SK-N-SH (cell line): ENCODE results near the gene OCSTAMP.

ENCODE experiments used
- CTCF ChIP-seq: fragments of 200-600 bp; sonication (generic); IDR thresholded peaks from 2 replicates; pipeline ENCODE4 v1.6.1; 2017; ENCODE audit warnings: antibody characterized with exemption, mild to moderate bottlenecking, moderate library complexity
- GABPA ChIP-seq: IDR thresholded peaks from 2 replicates; pipeline ENCODE4 v1.4.0; 2012; ENCODE audit warnings: low read depth, mild to moderate bottlenecking

GRCh38 chr20:46599227-46599987 is 49.0 kb upstream of the OCSTAMP start:
- TF ChIP-seq CTCF (no peak), GABPA (no peak)
